Neural cell (in vitro differentiated cells): ENCODE measurements around the gene CNTNAP5.

Source experiments
- CTCF ChIP-seq: fragments of 450-650 bp; IDR thresholded peaks from 2 replicates; pipeline ENCODE4 v1.5.1; 2014; ENCODE audit warnings: antibody characterized with exemption, mild to moderate bottlenecking, moderate library complexity; ENCODE audit not compliant: poor library complexity, severe bottlenecking
- EP300 ChIP-seq: fragments of 450-650 bp; conservative IDR thresholded peaks from 2 replicates; pipeline ENCODE4 v1.6.1; 2014; ENCODE audit warnings: antibody characterized with exemption, mild to moderate bottlenecking, moderate library complexity; ENCODE audit not compliant: poor library complexity, severe bottlenecking
- EZH2 ChIP-seq: fragments of 200-600, 300-800 bp; shearing (Covaris generic), sonication (generic); IDR thresholded peaks from 2 replicates; pipeline ENCODE4 v1.6.1; 2014; ENCODE audit warnings: antibody characterized with exemption, low read length, borderline replicate concordance, mild to moderate bottlenecking; ENCODE audit not compliant: insufficient read depth, poor library complexity, severe bottlenecking
- MXI1 ChIP-seq: fragments of 450-650 bp; conservative IDR thresholded peaks from 2 replicates; pipeline ENCODE4 v1.6.1; 2014; ENCODE audit warnings: antibody characterized with exemption, mild to moderate bottlenecking; ENCODE audit not compliant: poor library complexity, severe bottlenecking
- POLR2AphosphoS5 ChIP-seq: IDR thresholded peaks from 2 replicates; pipeline ENCODE4 v1.6.1; 2012
- RAD21 ChIP-seq: fragments of 450-650 bp; conservative IDR thresholded peaks from 2 replicates; pipeline ENCODE4 v1.6.1; 2014; ENCODE audit warnings: antibody characterized with exemption, mild to moderate bottlenecking, moderate library complexity
- SMC3 ChIP-seq: fragments of 450-650 bp; conservative IDR thresholded peaks from 2 replicates; pipeline ENCODE4 v1.6.1; 2014; ENCODE audit warnings: antibody characterized with exemption, mild to moderate bottlenecking, moderate library complexity; ENCODE audit not compliant: poor library complexity
- TAF1 ChIP-seq: IDR thresholded peaks from 2 replicates; pipeline ENCODE4 v1.6.1; 2012; ENCODE audit warnings: low read depth

DNA sequence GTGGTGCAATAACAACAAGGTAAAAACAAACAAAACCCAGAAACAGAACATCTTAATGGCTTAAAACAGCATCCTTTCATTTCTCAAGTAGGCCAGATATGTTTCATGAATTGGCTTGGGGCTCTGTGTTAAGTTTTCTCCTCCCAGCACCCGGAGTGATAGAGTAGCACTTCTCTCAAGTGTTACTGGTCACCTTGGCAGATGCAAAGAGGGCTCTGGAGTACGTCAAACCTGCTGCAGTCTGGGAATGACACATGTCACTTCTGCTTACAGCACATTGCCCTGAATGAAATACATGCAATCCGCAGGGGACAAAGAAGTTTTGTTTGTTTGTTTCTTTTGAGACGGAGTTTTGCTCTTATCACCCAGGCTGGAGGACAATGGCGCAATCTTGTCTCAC is 639.3 kb downstream of the CNTNAP5 start:
- TF ChIP-seq CTCF (no peak), SMC3 (no peak), POLR2AphosphoS5 (no peak), EZH2 (no peak), EP300 (no peak), MXI1 (no peak), RAD21 (no peak), TAF1 (no peak)
